ENCODE data around the gene ZNF468. TPM values are rescaled to one million over a fixed set of nuclear protein-coding genes. Genes with fewer than 3 reads are reported as not detected.
A peak's percentile ranks its signal among the peaks of the same experiment; 100 is the strongest.
"Not testable (repeated sequence)": the region's sequence is repeated elsewhere in the genome, so short reads cannot be mapped to it uniquely, and the experiment has no call there.

Gene ZNF468
- total RNA-seq (2014; rRNA removed) (18.7 and 21.5 TPM in 2 replicates), Bru-seq, nascent RNA (percentile 58 among the genes with signal in this experiment), BruChase-seq, experiment 1, labeled RNA remaining after a 6-hour chase (percentile 84 among the genes with signal in this experiment), BruChase-seq, experiment 2, labeled RNA remaining after a 2-hour chase (percentile 86 among the genes with signal in this experiment)
- long read RNA-seq, full-length matches to known transcripts = 43 of 95 reads
- long read RNA-seq, partial matches to known transcripts = 3 of 95 reads
- long read RNA-seq, other reads (novel, unspliced or antisense) = 49 of 95 reads

DNA sequence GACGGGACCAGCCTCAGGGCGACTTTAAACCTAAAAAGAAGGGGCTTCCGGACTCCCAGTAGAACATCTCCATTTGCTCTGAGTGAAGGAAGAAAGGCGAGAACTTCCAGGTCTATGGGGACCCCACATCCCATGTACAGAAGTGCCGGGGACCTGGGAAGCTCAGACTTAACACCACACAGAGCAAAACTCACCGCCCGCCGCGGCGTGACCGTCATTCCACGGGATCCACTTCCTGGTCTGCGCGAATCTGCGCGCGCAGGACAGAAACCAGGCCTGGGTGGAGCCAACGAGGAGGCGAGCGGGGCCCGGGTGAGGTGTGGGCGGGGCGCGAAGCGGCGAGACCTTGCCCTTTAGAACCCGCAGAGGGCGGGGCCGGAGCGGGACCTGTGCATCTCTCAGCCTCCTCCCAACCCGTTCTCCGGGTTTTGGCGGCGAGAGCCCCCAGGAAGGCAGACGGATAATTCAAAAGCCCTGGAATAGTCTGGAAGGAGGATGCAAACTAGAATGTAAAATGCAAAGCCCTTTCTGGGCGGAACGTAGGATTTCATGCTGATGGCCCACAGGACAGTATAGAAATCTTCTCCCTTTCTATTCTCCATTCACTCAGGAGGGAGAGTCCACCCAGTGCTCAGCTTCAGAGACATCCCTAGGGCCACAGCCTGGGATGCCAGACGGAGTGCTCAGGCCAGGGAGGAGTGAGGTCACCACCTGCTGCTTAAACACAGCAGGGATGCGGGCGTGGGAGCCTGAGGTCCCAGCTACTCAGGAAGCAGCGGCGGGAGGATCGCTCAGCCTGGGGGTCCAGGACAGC lies at the start of gene ZNF468:
Gene ZNF468 (minus strand): TSS at position 242 of the 814 bp plus-strand sequence. CDS start 3,347 bp downstream, outside the sequence.
- H3K79me2 ChIP-seq (ENCODE audit: low read length); H3F3A ChIP-seq (ENCODE audit: low read length, unreplicated experiment); H3K27ac ChIP-seq (ENCODE audit: low read length); H3K27me3 ChIP-seq (ENCODE audit: low read length); H3K9me3 ChIP-seq (ENCODE audit: low read length); H3K9me2 ChIP-seq (replicated peaks; ENCODE audit: low read length); H4K20me1 ChIP-seq (ENCODE audit: low read length); BruUV-seq (replicated peaks); intact Hi-C loops (cut with micrococcal nuclease): not testable (repeated sequence)
- peak within 1 kb of the TSS; percentile 72 for H3K4me3 ChIP-seq (ENCODE audit: low read length)
- ATAC-seq = peak; percentile 96
- H3K4me1 ChIP-seq (ENCODE audit: insufficient read depth, low read length) = peaks cover 14% of the 10 kb centered on the region
- H2AFZ ChIP-seq (ENCODE audit: low read length) = peak within 1 kb of the TSS; percentile 97
- CTCF ChIA-PET = interaction anchor here (0.6 kb wide), 1 partner anchor 254 kb away, joined by 6 read pairs; no protein-coding TSS in a partner anchor
- peak within 1 kb of the TSS; percentile 90 for H3K4me2 ChIP-seq (ENCODE audit: low read length)
- peak; percentile 60 for DNase-seq
- peaks cover 17% of the 10 kb centered on the region for H3K36me3 ChIP-seq (ENCODE audit: low read depth, low read length)
- H3K9ac ChIP-seq (ENCODE audit: low read length) = peak within 1 kb of the TSS; percentile 71
- POLR2A ChIA-PET (ENCODE audit: unreplicated experiment) = interaction anchor here (0.6 kb wide), 1 partner anchor 104 kb away, joined by 4 read pairs; no protein-coding TSS in a partner anchor

DNA sequence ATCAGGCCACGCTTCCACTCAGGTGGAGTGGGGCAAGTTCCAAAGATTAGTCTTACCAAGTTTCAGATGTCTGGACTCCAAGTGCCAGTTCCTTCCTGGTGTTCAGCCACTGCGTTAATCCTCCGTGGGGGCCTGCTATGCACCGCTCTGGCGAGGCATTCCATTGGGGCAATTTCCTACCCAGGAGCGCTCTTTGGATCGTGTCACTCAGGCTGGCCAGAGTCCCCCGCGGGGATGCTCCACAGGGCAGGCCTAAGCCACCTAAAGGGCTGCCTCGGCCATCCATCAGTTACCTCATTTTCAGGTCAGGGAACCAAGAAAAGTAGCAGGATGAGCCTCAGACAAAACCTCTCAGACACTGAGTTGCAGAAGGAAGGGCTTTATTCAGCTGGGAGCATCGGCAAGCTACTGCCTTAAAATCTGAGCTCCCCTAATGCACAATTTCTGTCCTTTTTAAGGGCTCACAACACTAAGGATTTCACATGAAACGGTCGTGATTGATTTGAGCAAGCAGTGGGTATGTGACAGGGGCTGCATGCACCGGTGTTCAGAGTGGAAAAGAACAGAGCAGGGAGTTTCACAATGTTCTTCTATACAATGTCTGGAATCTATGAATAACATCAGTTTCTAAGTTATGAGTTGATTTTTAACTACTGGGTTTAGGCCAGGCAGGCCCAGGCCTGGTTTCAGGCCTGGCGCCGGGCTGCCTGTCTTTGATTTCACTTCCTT lies 46.8 kb upstream of the ZNF468 start:
- BruUV-seq (replicated peaks); H4K20me1 ChIP-seq (ENCODE audit: low read length); H3K4me2 ChIP-seq (ENCODE audit: low read length); CTCF ChIA-PET; ATAC-seq; H3F3A ChIP-seq (ENCODE audit: low read length, unreplicated experiment); H3K9me3 ChIP-seq (ENCODE audit: low read length); intact Hi-C loops (cut with micrococcal nuclease); H3K9me2 ChIP-seq (replicated peaks; ENCODE audit: low read length); H3K4me3 ChIP-seq (ENCODE audit: low read length); H3K27ac ChIP-seq (ENCODE audit: low read length); POLR2A ChIA-PET (ENCODE audit: unreplicated experiment); H3K79me2 ChIP-seq (ENCODE audit: low read length); H3K9ac ChIP-seq (ENCODE audit: low read length); H3K27me3 ChIP-seq (ENCODE audit: low read length); H3K4me1 ChIP-seq (ENCODE audit: insufficient read depth, low read length); DNase-seq; H2AFZ ChIP-seq (ENCODE audit: low read length): not testable (repeated sequence)
- peaks cover 27% of the 10 kb centered on the region for H3K36me3 ChIP-seq (ENCODE audit: low read depth, low read length)

- ATAC-seq (no peak), DNase-seq (no peak)
- H3K4me3 ChIP-seq (ENCODE audit: low read length) = no peak overlapping the region
- H3K9me3 ChIP-seq (ENCODE audit: low read length) = no peaks in the 10 kb centered on the region
- peaks cover 6% of the 10 kb centered on the region for H3K36me3 ChIP-seq (ENCODE audit: low read depth, low read length)
- ChIA-PET POLR2A (ENCODE audit: unreplicated experiment) (no interaction called here), CTCF (no interaction called here)
- H3K9ac ChIP-seq (ENCODE audit: low read length) = no peak overlapping the region
- intact Hi-C loops (cut with micrococcal nuclease) = no loop called here
- no TSS peak for BruUV-seq (replicated peaks)
- no peaks in the 10 kb centered on the region for H3K27me3 ChIP-seq (ENCODE audit: low read length)
- H3K9me2 ChIP-seq (replicated peaks; ENCODE audit: low read length) = no peaks in the 10 kb centered on the region
- TF ChIP-seq EZH2phosphoT487 (IDR thresholded peaks at IDR 0.05; ENCODE audit: borderline replicate concordance, low read length) = no peak
- TF ChIP-seq CTCF (conservative IDR thresholded peaks at IDR 0.05; ENCODE audit: low read depth, low read length) = no peak
- TF ChIP-seq EZH2 (IDR thresholded peaks at IDR 0.05; ENCODE audit: low read length, unreplicated experiment) = no peak
- no peaks in the 10 kb centered on the region for H3F3A ChIP-seq (ENCODE audit: low read length, unreplicated experiment)
- peaks cover 1% of the 10 kb centered on the region; the same call in 1 of the 2 replicates for H3K79me2 ChIP-seq (ENCODE audit: low read length)
- no peak overlapping the region for H3K4me2 ChIP-seq (ENCODE audit: low read length)
- no peaks in the 10 kb centered on the region for H3K4me1 ChIP-seq (ENCODE audit: insufficient read depth, low read length)
- H3K27ac ChIP-seq (ENCODE audit: low read length) = no peak overlapping the region
- H2AFZ ChIP-seq (ENCODE audit: low read length) = no peak overlapping the region
- no peaks in the 10 kb centered on the region for H4K20me1 ChIP-seq (ENCODE audit: low read length)
Observed at GRCh38 chr19:52901842-52902241, 44.4 kb upstream of the ZNF468 start.

GRCh38 chr19:52898596-52898995 lies 41.2 kb upstream of the ZNF468 start:
- ATAC-seq; H4K20me1 ChIP-seq (ENCODE audit: low read length); POLR2A ChIA-PET (ENCODE audit: unreplicated experiment); H3K4me1 ChIP-seq (ENCODE audit: insufficient read depth, low read length); H3K9me2 ChIP-seq (replicated peaks; ENCODE audit: low read length); H3K27ac ChIP-seq (ENCODE audit: low read length); H3F3A ChIP-seq (ENCODE audit: low read length, unreplicated experiment); H3K27me3 ChIP-seq (ENCODE audit: low read length); DNase-seq; H3K9me3 ChIP-seq (ENCODE audit: low read length); H2AFZ ChIP-seq (ENCODE audit: low read length); H3K36me3 ChIP-seq (ENCODE audit: low read depth, low read length); CTCF ChIA-PET; intact Hi-C loops (cut with micrococcal nuclease); H3K4me2 ChIP-seq (ENCODE audit: low read length); BruUV-seq (replicated peaks); H3K4me3 ChIP-seq (ENCODE audit: low read length); H3K9ac ChIP-seq (ENCODE audit: low read length): not testable (repeated sequence)
- peaks cover 34% of the 10 kb centered on the region for H3K79me2 ChIP-seq (ENCODE audit: low read length)
